GM19099 (cell line): ENCODE data around the gene PPP1CA.

Experiments
- POLR2A ChIP-seq: IDR thresholded peaks from 3 replicates; pipeline ENCODE4 v1.6.1; 2011; ENCODE audit warnings: low read depth; ENCODE audit not compliant: insufficient read length; ENCODE audit errors: extremely low read depth

Gene PPP1CA

GRCh38 chr11:67437809-67438157 lies 36.1 kb upstream of the PPP1CA start:
- TF ChIP-seq POLR2A, result no peak

- TF ChIP-seq POLR2A, result peak; percentile 98
These were observed 35.6 kb upstream of the PPP1CA start, which contains the start of gene PTPRCAP for GRCh38 chr11:67437082-67437808. PTPRCAP (minus strand) TSS chr11:67437682; CDS start chr11:67437619, 63 bp downstream.

- peak; percentile 69 for TF ChIP-seq POLR2A
These were observed 34.9 kb upstream of the PPP1CA start for GRCh38 chr11:67436459-67437081.

- peak; percentile 68 for TF ChIP-seq POLR2A
These were observed 34.2 kb upstream of the PPP1CA start for GRCh38 chr11:67435727-67436458.

GRCh38 chr11:67435031-67435726 lies 33.5 kb upstream of the PPP1CA start:
- no peak for TF ChIP-seq POLR2A

- TF ChIP-seq POLR2A, result peak; percentile 67
These were observed 32.8 kb upstream of the PPP1CA start for GRCh38 chr11:67434395-67434881.

GRCh38 chr11:67433536-67434394 lies 32.1 kb upstream of the PPP1CA start:
- TF ChIP-seq POLR2A, result peak; percentile 22

GRCh38 chr11:67432655-67433349 lies 31.1 kb upstream of the PPP1CA start:
- TF ChIP-seq POLR2A, result no peak

GRCh38 chr11:67431346-67432249 lies 29.9 kb upstream of the PPP1CA start:
- TF ChIP-seq POLR2A, result no peak

- TF ChIP-seq POLR2A, result no peak
These were observed 28.1 kb upstream of the PPP1CA start for GRCh38 chr11:67429722-67430121.

- no peak for TF ChIP-seq POLR2A
These were observed 27.5 kb upstream of the PPP1CA start for GRCh38 chr11:67429038-67429668.
